ENCODE results near the gene EPOP.
"Not testable (repeated sequence)": the region's sequence is repeated elsewhere in the genome, so short reads cannot be mapped to it uniquely, and the experiment has no call there.

The EPOP gene

GRCh38 chr17:38637951-38638350 is 36.8 kb downstream of the EPOP start:
- DNase-seq, result no peak

- no peak for DNase-seq
Observed at GRCh38 chr17:38636054-38636453, 38.7 kb downstream of the EPOP start.

DNA sequence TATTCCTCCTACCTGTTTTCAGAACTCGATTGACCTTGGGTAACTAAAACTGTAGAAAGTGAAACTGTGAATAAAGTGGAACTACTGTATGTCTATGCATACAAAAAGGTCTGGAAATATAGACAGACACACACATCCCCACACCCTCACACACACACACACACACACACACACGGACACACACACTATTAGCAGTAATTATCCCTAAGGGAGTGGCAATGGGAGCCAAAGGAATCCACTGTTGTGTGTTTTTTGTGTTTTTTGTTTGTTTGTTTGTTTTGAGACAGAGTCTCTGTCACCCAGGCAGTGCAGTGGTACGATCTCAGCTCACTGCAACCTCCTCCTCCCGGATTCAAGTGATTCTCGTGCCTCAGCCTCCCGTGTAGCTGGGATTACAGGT is 42.4 kb downstream of the EPOP start:
- DNase-seq, result no peak

DNA sequence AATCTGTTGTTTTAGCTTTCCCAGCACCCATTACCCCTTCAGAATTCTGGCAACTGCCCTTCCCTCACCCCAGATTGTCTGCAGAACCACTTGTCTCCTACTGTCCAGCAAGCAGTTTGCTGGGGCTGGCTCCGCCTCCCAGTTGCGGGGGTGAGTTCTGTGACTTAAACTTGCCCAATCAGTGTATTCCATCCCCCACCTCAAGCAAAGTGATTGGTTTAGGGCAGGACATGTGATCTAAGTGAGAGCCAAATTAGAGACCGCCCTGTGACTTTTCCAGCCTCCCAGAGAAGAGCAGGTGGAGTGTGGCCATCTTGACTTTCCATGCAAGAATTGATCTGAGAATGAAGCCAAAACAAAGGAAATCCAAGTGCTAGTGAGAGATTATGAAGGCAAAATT is 46.3 kb downstream of the EPOP start:
- no peak for DNase-seq

DNA sequence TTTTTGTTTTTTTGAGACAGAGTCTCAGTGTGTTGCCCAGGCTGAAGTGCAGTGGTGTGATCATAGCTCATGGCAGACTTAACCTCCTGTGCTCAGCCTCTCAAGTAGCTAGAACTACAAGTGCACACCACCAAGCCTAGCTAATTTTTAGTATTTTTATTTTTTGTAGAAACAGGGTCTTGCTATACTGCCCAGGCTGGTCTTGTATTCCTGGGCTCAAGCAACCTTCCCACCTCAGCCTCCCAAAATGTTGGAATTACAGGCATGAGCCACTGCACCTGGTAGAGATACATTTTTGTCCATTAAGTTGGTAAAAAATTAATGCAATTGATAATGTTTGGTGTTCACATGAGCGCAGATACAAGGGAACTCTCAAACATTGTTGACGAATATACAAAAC is 46.8 kb downstream of the EPOP start:
- DNase-seq, result no peak

DNA sequence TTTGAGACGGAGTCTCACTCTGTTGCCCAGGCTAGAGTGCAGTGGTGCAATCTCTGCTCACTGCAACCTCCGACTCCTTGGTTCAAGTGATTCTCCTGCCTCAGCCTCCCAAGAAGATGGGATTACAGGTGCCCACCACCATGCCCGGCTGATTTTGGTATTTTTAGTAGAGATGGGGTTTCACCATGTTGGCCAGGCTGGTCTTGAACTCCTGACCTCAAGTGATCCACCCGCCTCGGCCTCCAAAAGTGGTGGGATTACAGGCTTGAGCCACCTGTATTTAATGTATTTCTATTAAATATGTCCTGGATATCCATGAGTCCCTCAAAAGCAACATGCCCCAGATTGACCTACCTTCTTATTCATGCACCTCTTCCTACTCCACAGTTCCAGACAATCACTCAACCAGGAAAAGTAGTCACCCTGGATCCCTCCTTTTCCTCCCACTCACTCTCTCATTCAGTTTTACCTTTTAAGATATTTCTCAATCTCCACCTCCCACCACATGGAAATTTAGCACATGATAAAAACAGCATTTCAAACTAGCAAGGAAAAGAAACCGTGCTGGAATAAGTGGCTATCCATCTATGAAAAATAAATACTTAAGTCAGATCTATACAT is 48.0 kb downstream of the EPOP start:
- not testable (repeated sequence) for DNase-seq

DNA sequence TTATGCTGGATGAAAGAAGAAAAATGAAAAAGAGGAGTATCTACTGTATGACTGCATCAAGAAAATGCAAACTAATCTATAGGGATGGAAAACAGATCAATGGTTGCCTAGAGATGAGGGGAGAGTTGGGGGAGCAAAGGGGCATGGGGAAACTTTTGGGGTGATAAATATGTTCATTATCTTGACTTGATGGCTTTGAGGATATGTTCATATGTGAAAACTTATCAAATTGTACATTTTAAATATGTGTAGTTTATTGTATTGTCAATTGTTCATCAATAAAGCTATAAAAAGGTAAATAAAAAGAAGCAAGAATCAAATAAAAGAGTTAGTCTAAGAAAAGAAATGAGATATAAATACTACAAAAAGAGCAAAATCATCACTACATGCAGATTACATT is 49.3 kb downstream of the EPOP start:
- DNase-seq, result no peak

DNA sequence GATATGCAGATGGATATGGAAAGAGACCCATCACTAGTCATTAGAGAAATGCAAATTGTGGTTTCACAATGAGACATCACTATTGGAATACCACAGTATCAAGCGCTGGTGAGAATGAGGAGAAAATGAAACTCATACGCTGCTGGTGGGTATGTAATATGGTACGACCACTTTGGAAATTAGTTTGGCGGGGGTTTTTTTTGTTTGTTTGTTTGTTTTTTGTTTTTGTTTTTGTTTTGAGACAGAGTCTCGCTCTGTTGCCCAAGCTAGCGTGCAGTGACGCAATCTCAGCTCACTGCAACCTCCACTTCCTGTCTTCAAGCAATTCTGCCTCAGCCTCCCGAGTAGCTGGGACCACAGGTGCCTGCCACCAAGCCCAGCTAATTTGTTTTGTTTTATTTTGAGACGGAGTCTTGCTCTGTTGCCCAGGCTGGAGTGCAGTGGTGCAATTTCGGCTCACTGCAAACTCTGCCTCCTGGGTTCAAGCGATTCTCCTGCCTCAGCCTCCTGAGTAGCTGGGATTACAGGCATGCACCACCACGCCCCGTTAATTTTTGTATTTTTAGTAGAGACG is 49.9 kb downstream of the EPOP start:
- not testable (repeated sequence) for DNase-seq

Data from activated CD4-positive, alpha-beta T cell treated with anti-CD3 and anti-CD28 coated beads for 4 hours (primary cell).